ENCODE measurements around the gene UFD1.

The UFD1 gene

GRCh38 chr22:19478901-19479354 lies at the start of gene UFD1:
Gene UFD1, minus strand, starts transcription at chr22:19479193. Its CDS starts 108 bp downstream, at chr22:19479085.
- DNase-seq, result peak; percentile 85

GRCh38 chr22:19527861-19528417 lies 48.9 kb upstream of the UFD1 start:
- DNase-seq, result no peak

DNA sequence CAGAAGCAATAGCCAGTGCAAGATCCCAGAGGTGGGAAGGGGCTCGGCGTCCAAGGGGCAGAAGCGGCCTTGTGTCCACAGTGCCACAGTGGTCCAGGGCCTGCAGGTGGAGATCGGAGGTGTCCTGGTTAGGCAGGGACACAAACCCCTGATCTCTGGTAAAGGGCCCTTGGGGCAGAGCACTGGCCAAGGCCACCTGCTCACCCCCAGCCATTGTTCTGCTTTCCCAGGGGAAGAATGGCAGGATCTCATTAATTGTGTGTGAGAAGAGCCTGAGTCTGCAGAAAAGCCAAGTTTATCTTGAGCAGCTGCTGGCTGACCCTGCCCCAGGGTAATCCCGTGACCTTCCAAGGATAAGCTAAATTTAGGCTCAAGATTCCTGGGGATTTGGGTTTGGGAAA lies 48.3 kb upstream of the UFD1 start:
- DNase-seq, result no peak

DNA sequence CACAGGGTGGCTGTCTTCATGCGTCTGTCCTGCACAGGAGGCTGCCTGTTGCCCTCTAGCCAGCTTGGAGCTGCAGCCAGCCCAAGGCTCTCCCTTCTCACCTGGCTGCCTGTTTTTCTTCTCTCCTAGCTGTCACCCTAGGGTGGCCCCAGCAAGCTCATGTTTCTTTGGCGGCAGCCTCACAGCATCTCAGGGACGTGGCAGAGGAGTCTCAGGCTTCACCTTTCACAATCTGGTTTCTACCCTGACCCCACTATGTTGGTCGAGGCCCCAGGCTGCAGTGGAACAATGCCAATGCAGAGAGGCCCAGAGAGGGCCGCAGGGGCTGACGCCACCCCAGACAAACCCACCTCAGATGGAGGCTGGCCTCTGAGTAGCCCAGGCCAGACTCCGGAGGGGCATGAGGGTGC lies 47.7 kb upstream of the UFD1 start:
- DNase-seq, result no peak

DNA sequence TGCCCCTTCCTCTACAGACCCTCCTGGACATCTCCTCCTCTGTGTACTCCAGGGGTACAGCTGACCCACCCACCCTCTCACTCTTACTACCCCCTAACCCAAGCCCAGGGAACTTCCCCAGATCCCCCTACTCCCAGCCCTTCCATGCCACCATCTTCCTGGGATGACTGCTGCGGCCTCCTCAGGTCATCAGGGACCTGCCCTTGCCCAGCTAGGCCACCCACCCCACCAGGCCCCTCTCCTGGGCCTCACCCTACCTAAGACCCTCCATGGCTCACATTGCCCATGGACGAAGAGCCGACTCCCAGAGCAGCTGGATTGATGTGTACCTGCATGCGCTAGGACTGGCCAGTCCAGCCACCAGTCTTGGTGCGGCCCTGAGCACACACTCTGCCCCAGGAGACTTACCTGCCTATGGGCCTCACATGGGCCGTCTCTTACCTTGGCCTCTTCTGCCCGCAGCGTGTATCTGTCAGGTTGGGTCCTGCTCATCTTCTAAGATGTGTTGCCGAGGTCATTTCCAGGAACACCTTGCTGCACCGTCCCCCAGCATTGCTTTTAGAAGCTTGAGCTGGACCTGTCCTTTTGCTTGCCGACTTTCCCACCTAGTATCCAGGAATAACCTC lies 47.2 kb upstream of the UFD1 start:
- no peak for DNase-seq

GRCh38 chr22:19525666-19526065 lies 46.7 kb upstream of the UFD1 start:
- DNase-seq, result no peak

- DNase-seq, result no peak
Measured at GRCh38 chr22:19525116-19525660, 46.2 kb upstream of the UFD1 start.

DNA sequence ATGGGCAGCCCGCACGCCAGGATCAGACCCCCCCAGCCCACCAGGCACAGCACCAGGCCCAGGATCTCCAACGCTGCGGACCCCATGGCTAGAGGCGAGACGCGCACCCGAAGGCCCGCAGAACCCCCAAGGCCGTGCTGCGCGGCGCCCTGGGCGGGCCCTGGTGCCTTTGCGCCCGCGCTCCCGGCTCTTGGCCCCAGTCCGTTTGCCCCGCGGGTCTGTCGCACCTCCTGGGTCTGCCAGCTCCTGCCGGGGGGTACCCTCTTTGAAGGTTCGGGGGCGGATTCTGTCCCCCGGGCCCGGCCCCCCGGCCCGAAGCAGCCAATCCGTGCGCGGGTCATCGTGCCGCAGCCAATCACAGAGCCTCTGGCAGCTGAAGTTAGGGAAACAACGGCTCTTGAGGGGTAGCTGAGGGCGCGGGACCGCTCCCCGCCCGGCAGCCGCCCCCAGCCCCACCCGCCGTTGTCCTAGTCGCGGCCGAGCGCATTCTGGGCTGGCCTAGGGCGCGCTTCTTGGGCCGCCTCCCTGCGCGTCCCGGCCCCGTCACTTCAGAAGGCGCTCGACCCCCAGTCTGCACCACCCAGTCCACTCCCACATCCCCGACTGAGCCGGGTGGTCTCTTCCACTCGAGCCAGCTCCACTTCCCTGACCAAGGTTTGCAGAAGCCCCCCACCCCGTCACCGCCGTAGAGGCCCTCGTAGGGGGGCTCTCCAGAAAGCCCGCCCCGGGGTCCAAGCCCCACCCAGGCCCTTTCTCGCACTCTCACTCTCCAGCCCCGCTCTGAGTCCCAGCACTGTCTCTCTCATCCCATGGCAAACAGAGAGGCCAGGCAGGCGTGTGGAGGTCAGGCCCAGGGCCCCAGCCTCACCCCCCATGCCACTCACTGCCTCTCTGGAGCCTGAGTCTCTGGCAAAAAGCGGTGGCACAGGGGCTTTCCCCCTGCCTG lies 45.5 kb upstream of the UFD1 start, which contains the start of gene CLDN5:
CLDN5 (minus strand) TSS at position 241 of the 946 bp plus-strand sequence; CDS start at position 86, 155 bp downstream.
- peak; percentile 46 for DNase-seq

- DNase-seq, result peak; percentile 51
Measured at GRCh38 chr22:19523240-19524169, 44.5 kb upstream of the UFD1 start.

- DNase-seq, result no peak
Measured at GRCh38 chr22:19522881-19523239, 43.9 kb upstream of the UFD1 start.

GRCh38 chr22:19522190-19522880 lies 43.3 kb upstream of the UFD1 start:
- DNase-seq, result no peak

DNA sequence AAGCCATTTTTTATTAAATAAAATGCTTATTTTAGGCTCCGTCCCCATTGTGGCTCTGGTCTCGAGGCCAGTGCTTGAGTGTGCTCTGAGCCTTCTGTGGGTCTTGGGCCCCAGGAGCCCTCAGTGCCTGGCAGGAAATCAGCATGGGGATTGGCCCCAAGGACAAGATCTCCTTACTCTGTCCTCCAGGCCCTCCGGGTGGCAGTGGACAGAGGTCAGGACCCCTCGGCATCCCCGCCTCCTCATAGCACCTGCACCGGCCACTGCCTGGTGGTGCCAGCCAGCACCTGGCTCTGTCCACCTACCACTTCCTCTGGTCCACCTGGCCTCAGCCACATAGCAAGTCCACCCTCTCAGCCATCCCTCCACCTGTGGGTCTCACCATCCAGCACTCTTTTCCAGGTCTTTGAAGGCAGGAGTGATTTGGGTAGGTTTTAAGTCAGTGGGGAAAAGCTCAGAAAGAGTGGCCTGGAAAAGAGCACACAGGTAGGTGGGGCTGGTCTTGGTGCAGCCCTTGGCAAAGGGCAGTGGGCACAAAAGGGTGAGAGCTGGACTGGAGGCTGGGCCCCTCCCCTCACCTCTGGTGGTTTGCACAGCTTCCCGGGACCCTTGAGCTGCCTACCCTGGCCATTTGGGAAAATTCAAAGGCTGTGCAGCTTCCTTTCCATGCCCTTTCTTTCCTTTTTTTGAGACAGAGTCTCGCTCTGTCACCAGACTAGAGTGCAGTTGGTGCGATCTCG lies 41.7 kb upstream of the UFD1 start:
- no peak for DNase-seq

GRCh38 chr22:19520007-19520406 lies 41.0 kb upstream of the UFD1 start:
- no peak for DNase-seq

GRCh38 chr22:19519041-19519926 lies 40.3 kb upstream of the UFD1 start:
- DNase-seq, result no peak

DNA sequence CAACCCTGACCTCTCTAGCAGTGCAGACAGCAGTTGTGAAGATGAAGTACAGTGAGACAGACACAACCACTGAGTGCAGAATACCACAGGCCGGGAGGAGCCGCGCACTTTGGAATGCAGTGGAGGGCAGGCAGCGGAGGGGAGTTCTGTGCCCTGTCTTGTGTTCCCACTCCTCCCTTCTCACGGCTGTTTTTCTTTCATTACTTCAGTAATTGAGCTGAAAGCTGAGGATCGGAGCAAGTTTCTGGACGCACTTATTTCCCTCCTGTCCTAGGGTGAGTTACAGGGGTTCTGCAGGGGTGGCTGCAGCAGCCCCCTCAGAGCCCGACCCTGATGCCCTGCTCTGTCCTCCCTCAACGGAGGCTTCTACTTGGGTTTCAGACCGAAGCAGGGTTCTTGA lies 39.6 kb upstream of the UFD1 start:
- no peak for DNase-seq

- DNase-seq, result no peak
Measured at GRCh38 chr22:19517919-19518611, 39.1 kb upstream of the UFD1 start.

GRCh38 chr22:19517171-19517500 lies 38.1 kb upstream of the UFD1 start:
- DNase-seq, result no peak

DNA sequence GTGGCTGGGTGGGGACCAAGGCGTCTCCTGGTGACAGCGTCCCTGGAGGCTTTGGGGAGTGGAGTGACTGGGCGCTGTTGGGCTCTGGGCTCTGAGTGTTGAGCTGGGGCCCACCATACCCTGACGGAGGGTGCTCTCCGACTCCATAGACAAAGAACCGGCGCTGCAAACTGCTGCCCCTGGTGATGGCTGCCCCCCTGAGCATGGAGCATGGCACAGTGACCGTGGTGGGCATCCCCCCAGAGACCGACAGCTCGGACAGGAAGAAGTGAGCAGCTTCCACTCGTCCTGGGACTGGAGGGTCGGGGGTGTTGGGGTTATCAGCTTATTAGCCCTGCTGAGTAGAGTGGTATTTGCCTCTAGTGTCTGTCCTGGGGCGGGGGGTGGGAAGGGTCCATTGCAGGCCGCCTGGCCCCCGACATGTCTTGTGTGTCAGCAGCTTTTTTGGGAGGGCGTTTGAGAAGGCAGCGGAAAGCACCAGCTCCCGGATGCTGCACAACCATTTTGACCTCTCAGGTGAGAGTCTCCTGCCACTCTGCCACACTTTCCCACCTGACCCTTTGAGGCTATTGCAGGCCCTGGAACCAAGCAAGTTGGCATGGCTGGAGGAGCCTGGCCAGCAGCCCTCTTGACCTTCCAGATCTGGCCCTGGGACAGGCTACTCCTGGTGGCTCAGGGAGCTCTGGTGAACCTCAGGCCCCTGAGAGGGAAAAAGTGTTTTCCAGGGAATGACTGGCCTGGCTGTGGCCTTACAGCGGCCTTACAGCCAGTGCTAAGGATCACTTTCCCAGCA lies 37.6 kb upstream of the UFD1 start:
- no peak for DNase-seq

Data from stimulated activated CD4-positive, alpha-beta T cell treated with anti-CD3 and anti-CD28 coated beads, Interleukin-15, amount 100 ng/mL, for 24 hours (primary cell).